DND-41 (cell line): Measurements from ENCODE around the gene DYNLRB1.

Experiments
- ATAC-seq: fragments of 200-7000 bp; cut with Tn5 transposase; 3 replicates; pipeline ENCODE4 v1.9.1; 2021; ENCODE audit warnings: low read depth; ENCODE audit not compliant: insufficient read depth
- DNase-seq: peaks from one replicate; pipeline ENCODE4 v3.0.0-alpha.2; 2020
- H2AFZ ChIP-seq: 2 replicates; pipeline ENCODE4 v1.6.0; 2012; ENCODE audit warnings: low read depth, low read length
- H3K27ac ChIP-seq: 2 replicates; pipeline ENCODE4 v1.5.1; 2012; ENCODE audit warnings: low read length, inconsistent platforms
- H3K27me3 ChIP-seq: fragments of 200-600 bp; sonication (generic); 2 replicates; pipeline ENCODE4 v1.6.0; 2012; ENCODE audit warnings: low read length, mild to moderate bottlenecking, inconsistent platforms; ENCODE audit not compliant: insufficient read depth, poor library complexity
- H3K36me3 ChIP-seq: 2 replicates; pipeline ENCODE4 v1.5.1; 2012; ENCODE audit warnings: low read length, inconsistent platforms; ENCODE audit not compliant: insufficient read depth
- H3K4me1 ChIP-seq: 2 replicates; pipeline ENCODE4 v1.5.1; 2012; ENCODE audit warnings: mild to moderate bottlenecking, low read length; ENCODE audit not compliant: insufficient read depth
- H3K4me2 ChIP-seq: 2 replicates; pipeline ENCODE4 v1.6.0; 2012; ENCODE audit warnings: mild to moderate bottlenecking, moderate library complexity, low read length, inconsistent platforms; ENCODE audit not compliant: insufficient read depth
- H3K4me3 ChIP-seq, 2 experiments: fragments of 200-600 bp in 1 of 2; shearing (Covaris generic) in 1 of 2; 2 replicates each; pipeline ENCODE4 v1.5.1; 2012 to 2016; ENCODE audit warnings: inconsistent platforms in 2 of 2, low read length in 2 of 2, mild to moderate bottlenecking in 2 of 2, low read depth in 1 of 2, moderate library complexity in 1 of 2
- H3K79me2 ChIP-seq: 2 replicates; pipeline ENCODE4 v1.6.0; 2012; ENCODE audit warnings: low read length, inconsistent platforms; ENCODE audit not compliant: insufficient read depth
- H3K9ac ChIP-seq: 2 replicates; pipeline ENCODE4 v1.6.0; 2012; ENCODE audit warnings: low read depth, mild to moderate bottlenecking, inconsistent platforms, low read length, moderate library complexity
- H3K9me3 ChIP-seq: 2 replicates; pipeline ENCODE4 v1.5.1; 2012; ENCODE audit warnings: low read length, moderate library complexity, mild to moderate bottlenecking, inconsistent platforms; ENCODE audit not compliant: insufficient read depth, severe bottlenecking
- H4K20me1 ChIP-seq: 2 replicates; pipeline ENCODE4 v1.6.0; 2012; ENCODE audit warnings: low read length; ENCODE audit not compliant: insufficient read depth
- EZH2 ChIP-seq: IDR thresholded peaks from 3 replicates; pipeline ENCODE4 v1.6.1; 2012; ENCODE audit warnings: borderline replicate concordance, low read depth, mild to moderate bottlenecking, moderate library complexity, low read length, inconsistent platforms; ENCODE audit not compliant: severe bottlenecking
- TF ChIP-seq, protein P1 (sequence below): IDR thresholded peaks from 2 replicates; pipeline ENCODE4 v1.5.1; 2012; ENCODE audit warnings: borderline replicate concordance, low read length, moderate library complexity, mild to moderate bottlenecking; ENCODE audit not compliant: poor library complexity, severe bottlenecking; ENCODE audit errors: extremely low read depth

Gene DYNLRB1

GRCh38 chr20:34522969-34523871, 7.0 kb downstream of the DYNLRB1 start:
- Histone ChIP-seq H3K4me2 (no peak overlapping the region), H3K9me3 (no peaks in the 10 kb centered on the region), H3K27ac (no peak overlapping the region), H3K4me1 (peaks cover 5% of the 10 kb centered on the region; the same call in 1 of the 2 replicates), H3K36me3 (peaks cover 61% of the 10 kb centered on the region), H4K20me1 (peaks cover 49% of the 10 kb centered on the region), H3K27me3 (no peaks in the 10 kb centered on the region), H3K9ac (no peak overlapping the region), H3K4me3 (no peak overlapping the region), H2AFZ (no peak overlapping the region), H3K79me2 (peaks cover 90% of the 10 kb centered on the region)
- DNase-seq (peak; percentile 64), ATAC-seq (peak; percentile 91)
- TF ChIP-seq EZH2: no peak
- TF ChIP-seq, protein P1, sequence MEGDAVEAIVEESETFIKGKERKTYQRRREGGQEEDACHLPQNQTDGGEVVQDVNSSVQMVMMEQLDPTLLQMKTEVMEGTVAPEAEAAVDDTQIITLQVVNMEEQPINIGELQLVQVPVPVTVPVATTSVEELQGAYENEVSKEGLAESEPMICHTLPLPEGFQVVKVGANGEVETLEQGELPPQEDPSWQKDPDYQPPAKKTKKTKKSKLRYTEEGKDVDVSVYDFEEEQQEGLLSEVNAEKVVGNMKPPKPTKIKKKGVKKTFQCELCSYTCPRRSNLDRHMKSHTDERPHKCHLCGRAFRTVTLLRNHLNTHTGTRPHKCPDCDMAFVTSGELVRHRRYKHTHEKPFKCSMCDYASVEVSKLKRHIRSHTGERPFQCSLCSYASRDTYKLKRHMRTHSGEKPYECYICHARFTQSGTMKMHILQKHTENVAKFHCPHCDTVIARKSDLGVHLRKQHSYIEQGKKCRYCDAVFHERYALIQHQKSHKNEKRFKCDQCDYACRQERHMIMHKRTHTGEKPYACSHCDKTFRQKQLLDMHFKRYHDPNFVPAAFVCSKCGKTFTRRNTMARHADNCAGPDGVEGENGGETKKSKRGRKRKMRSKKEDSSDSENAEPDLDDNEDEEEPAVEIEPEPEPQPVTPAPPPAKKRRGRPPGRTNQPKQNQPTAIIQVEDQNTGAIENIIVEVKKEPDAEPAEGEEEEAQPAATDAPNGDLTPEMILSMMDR: peak; percentile 82

DNA sequence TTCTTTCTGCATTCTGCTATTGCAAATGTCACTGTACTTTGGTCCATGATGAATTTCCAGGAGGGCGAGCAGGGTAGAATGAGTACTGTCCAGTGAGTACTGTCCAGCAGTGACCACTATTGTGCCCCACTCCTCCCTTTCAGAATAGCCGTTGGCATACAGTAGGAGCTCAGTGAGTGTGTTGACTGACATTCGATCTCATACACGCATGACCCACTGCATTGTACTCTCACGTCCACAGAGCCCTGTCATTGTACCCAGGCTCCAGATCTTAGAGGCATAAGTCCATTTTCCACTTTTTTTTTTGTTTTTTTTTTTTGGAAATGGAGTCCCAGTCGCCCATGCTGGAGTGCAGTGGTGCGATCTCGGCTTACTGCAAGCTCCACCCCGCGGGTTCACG, 8.2 kb downstream of the DYNLRB1 start:
- peaks cover 49% of the 10 kb centered on the region for H4K20me1 ChIP-seq
- H3K27ac ChIP-seq: no peak overlapping the region
- TF ChIP-seq, protein P1: no peak
- no peak for TF ChIP-seq EZH2
- H3K36me3 ChIP-seq: peaks cover 65% of the 10 kb centered on the region
- peaks cover 82% of the 10 kb centered on the region for H3K79me2 ChIP-seq
- H3K9ac ChIP-seq: no peak overlapping the region
- no peaks in the 10 kb centered on the region for H3K4me1 ChIP-seq
- H3K4me3 ChIP-seq: no peak overlapping the region
- no peak overlapping the region for H3K4me2 ChIP-seq
- no peak overlapping the region for H2AFZ ChIP-seq
- ATAC-seq: no peak
- H3K27me3 ChIP-seq: no peaks in the 10 kb centered on the region
- no peak for DNase-seq
- H3K9me3 ChIP-seq: no peaks in the 10 kb centered on the region

- Histone ChIP-seq H3K79me2 (peaks cover 73% of the 10 kb centered on the region), H3K27ac (no peak overlapping the region), H3K27me3 (no peaks in the 10 kb centered on the region), H3K36me3 (peaks cover 70% of the 10 kb centered on the region), H3K9ac (no peak overlapping the region), H3K4me3 (no peak overlapping the region), H3K9me3 (no peaks in the 10 kb centered on the region), H3K4me1 (no peaks in the 10 kb centered on the region), H4K20me1 (peaks cover 49% of the 10 kb centered on the region), H2AFZ (no peak overlapping the region), H3K4me2 (no peak overlapping the region)
- TF ChIP-seq EZH2: no peak
- TF ChIP-seq, protein P1: no peak
- no peak for ATAC-seq
- no peak for DNase-seq
Observed at GRCh38 chr20:34525342-34525708, 9.1 kb downstream of the DYNLRB1 start.
